Posterior vena cava (tissue), 2 donors: ENCODE data around the gene PIP4K2C. TPM values are rescaled to one million over a fixed set of nuclear protein-coding genes. Genes with fewer than 3 reads are reported as not detected.
"Not testable (repeated sequence)": the region's sequence is repeated elsewhere in the genome, so short reads cannot be mapped to it uniquely, and the experiment has no call there.

Experiments used
- DNase-seq: peaks from one replicate; pipeline ENCODE4 v3.0.0-alpha.2; 2020; ENCODE audit warnings: low spot score
- intact Hi-C, 2 donors: fragments of 100-400 bp; cut with DNase I; formaldehyde crosslinking; loops; one replicate each; pipeline versions ENCODE4 v1.14.1 to v1.14.2; 2022 to 2023
- total RNA-seq, 2 donors: library from RNA; stranded (reverse); fragmentation: NEBNext Ultra II Directional; extraction: Animal tissue kit (Norgen Biotek cat#: 25700); gene quantifications; one replicate each; pipeline ENCODE4 v1.2.1, GENCODE V29; 2021
- donor health status: DM: yes; HTN: yes; CAD: no.
- donor health status: DM: yes; HTN: yes; CAD: no.

PIP4K2C gene
- total RNA-seq, 2 donors from 2014 or later: 26.0 to 27.4 TPM

DNA sequence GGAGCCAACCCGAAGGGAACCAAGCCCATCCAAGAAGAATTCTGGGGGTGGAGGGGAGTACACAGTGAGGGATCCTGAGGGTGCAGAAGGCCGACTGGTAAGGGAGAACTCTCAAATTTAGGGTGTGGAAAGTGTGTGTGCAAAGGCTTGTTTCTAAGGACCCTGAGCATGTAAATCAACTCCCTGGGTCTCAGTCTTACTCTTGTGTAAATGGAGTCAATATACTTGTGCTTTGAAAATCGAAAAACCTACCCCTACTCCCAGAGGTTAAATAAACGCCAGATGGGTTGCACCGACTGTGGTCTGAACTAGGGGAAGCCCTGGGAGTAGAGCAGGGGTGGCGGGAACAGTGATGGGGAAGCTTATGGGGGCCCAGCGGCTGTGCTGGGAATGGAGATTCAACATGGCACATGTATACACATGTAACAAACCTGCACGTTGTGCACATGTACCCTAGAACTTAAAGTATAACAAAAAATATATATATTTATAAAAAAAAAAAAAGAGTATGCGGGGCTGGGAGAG lies 36.0 kb downstream of the PIP4K2C start:
- no peak for DNase-seq
- intact Hi-C loops: no loop called here

DNA sequence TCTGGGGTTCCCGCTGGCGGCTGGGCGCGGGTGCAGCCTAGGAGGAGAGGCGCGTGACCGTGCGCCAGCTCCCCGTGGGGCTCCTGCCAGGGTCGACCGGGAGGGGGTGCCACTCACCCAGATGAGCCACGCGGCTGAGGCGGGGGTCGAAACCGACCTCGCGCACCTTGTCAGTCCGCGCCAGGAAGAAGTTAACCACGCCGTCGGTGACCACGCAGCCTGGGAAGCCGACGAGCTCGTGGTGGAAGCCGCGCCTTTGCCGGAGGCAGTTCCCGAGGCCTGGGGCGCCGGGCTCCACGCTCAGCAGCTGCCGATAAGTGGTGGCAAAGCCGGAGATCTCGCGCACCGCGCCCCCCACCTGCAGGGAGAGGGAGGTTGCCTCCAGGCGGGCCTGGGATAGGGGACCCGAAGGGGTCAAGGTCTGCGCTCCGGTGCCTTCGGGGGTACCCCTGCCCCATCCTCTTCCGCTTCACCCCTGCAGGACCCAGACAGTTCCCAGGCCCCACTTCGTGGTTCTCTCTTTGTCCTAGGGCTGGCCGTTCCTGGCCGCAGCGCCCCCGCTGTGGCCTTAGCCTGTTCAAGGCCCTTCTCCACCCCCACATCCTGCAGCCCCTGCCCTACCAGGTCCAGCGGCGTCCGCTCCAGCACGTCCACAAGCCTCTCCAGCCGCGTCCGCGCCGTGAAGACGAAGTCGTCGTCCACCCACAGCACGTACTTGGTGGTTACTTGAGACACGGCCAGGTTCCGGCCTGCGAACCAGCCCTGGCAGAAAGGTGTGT lies 36.7 kb downstream of the PIP4K2C start:
- intact Hi-C loops: no loop called here
- no peak for DNase-seq

DNA sequence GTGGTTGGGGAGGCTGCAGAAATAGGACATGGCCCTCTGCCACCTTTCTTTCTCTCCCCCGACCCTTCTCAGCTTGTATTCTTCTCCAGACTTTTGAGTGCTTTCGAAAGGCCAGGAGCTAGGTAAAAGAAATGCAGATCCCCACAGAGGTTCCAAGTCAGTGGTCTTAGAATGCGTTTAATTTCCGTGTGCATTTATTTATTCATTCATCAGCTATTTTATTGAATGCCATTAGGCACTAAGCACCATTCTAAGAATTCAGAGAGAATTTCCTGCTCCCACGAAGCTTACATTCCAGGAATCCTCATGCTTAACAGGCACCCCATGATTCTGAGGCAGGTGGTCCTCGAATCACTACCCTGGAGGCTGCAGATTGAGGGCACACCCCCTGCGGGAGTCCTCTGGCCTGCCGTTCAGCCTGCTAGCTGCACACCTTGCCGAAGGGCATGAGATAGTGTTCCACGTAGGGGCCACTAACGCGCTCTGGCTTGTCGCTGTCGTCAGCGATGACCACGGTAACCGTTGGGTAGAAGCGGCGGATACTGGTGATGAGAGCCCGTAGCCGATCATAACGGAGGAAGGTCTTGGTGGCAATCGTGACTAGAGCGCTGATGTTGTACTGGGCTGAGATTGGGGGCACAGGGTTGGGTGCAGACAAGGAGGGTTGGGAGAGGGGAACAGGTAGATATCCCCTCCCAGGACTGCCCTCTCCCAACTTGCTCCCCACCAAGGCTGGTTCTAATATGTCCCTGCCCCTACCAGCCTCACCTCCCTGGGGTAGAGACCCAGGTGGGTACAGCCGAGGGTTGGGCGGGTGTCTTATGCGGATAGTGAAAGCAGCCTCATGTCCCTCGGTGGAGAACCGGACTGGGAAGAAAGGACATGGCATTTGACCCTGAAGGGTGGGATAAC lies 37.5 kb downstream of the PIP4K2C start:
- DNase-seq: no peak
- intact Hi-C loops: no loop called here

DNA sequence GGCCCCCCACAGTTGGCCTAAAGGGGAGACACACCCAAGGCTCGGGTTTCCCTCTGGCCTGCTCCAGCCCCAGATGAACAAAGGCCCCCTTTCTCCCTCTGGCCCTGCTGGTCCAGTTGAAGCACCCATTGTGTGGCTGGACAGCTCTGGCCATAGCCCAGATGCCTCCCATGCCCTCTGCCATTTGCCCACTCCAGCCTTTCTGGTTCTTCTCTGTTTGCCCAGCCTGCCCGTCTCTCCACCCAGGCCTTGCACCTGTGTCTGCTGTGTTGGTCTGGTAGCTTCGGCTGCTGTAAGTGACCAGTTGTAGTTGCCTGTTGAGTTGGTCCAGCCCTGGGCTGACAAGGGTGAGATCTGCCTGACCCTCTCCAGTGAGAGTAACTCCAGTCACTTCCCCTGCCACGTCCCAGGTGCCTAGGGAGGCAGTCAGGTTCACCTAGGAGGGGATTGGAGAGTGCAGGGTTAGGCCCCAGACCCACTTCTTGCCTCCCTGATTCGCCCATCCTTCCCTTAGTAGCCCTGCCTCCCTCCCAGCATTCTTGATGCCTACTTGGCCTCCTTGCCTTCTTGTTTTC lies 39.0 kb downstream of the PIP4K2C start:
- DNase-seq: no peak
- intact Hi-C loops: loop anchor here in 1 of 2 donors (5.0 kb wide), 1 partner anchor 43 kb away; no protein-coding TSS in a partner anchor

DNA sequence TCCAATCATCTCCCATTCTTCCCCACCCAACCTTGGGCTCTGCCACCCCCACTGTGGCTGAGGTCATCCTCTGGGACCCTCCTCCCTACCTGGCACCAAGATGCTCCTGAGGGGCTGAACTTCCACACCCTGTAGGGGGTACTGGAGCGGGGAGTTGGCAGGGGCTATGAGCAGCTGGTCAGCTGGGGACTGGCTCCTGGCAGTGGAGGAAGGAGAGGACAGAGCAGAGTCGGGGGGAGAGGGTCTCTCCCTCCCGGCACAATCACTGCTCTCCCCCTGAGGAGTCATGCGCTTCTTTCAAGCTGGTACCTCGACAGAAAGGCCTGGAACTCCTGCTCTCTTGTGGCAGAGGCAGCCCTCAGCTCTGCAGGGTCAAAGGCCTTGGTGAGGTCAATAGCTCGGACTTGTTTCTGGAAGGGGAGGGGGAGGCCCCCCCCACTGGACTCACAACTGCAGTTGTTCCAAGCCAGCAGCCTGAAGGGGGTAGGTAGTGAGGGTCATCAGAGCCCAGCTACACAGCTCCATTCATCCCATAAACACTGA lies 40.0 kb downstream of the PIP4K2C start:
- DNase-seq: no peak

DNA sequence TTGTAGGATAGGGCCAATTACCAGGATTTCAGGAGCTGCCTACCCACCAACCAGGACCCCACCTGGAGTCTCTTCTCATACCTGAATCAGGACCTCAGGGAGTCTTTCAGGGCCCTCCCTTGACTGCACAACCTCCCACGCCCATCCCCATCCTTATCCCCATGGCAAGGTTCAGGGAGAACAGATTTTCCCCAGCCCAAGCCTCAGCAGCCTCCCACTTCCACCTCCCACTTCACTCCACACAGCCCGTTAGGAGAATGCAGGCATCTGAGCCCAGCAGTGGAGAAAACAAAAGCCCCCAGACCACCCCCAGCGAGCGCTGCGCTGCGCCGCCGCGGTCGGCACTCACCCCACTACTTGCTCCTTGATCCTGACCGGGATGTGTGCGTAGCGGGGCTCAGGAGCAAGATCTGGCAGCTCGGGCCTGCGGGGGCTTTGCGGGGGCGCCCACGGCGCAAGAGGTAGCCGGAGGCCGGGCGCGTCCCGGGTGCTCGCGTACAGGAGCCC lies 40.6 kb downstream of the PIP4K2C start:
- intact Hi-C loops: loop anchor here in 1 of 2 donors (5.0 kb wide), 1 partner anchor 44 kb away; no protein-coding TSS in a partner anchor
- no peak for DNase-seq

More for the DNA sequence above, 40.0 kb downstream of the PIP4K2C start:
- intact Hi-C loops: loop anchor here in 1 of 2 donors (5.0 kb wide), 1 partner anchor 44 kb away; no protein-coding TSS in a partner anchor

DNA sequence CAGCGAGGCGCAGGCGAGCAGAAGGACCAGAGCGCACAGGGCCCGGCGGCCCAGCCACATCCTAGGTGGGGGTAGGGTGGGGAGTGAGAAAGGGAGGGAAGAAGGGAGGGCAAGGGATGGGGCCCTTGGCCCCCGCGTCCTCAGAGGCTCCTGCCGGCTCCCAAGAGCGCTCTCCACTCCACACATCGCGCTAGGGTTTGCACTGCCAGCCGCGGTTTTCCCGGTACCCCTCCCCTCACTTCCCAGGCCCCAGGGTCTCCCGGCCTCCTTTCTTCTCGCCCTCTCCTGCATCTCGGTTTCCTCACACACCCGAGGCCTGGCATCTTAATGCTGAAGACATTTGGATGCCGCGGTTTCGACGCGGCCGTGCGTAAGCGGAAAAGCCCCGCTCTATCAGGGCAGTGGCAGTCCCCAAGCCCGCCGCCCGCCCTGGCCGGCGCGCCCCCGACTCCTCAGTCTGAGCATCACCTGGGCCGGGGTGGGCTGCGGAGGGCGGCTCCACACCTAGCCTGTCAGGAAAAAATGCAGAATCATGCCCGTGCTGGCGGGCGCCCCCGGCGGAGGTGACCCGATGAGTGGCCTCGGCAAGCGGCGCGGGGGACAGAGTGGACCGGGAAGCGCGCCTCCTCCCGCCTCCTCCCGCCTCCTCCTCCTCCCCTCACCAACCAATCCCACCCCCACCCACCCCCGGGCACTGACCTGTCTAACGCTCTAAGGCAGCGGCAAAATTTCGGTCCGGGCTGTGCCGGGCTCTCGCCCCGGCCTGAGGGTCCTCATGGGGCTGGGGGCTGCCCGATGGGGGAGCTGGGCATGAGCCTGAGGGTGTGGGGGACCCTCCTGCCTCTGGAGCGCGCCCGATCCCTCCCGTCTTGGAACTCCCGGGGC lies 41.3 kb downstream of the PIP4K2C start:
- DNase-seq: no peak
- intact Hi-C loops: loop anchor here in 1 of 2 donors (5.0 kb wide), 1 partner anchor 45 kb away; no protein-coding TSS in a partner anchor

DNA sequence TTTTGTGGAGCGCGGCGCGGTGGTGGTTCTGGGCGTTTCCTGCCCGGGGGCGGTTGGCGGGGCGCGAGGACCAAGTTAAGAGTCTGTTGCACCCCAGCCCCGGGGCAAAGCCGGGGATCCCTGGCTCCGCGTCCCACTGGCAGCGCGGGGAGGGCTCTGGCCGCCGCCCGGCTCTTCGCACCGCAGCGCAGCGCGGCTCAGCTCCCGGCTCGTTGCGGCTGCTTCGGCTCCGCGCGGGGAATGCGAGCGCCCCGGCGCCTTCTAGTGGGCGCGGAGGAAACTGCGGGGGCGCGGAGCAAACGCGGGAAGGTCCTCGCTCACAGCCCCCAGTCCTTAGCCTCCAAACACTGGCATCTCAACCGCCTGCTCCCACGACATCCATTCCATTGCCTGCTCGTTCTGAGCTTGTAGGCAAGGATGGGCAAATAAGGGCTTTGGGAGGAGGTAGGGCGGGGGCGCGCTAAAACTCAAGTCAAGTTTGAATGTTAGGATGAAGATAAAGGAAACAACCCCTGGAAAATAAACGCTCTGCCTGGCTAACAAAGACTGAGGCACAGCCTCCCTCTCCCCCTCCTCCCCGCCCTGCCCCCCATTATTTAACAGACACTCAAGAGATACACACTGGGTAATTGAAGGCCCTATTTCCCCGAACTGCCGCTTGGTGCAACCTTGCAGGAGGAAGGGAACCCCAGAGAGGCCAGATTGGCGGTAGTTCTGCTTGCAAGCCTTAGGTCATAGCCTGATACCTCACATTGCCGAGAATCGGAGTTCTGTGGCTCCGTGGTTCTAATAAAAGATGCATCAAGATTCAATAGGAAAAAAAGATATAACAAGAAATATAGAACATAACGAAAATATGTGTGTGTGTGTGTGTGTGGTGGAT lies 42.2 kb downstream of the PIP4K2C start, which contains the start of gene B4GALNT1:
Gene B4GALNT1, minus strand, starts transcription at position 244 of the 883 bp plus-strand sequence. CDS start 1,069 bp downstream, outside the sequence.
- intact Hi-C loops: loop anchor here in 1 of 2 donors (5.0 kb wide), 1 partner anchor 46 kb away; no protein-coding TSS in a partner anchor
- DNase-seq: no peak

DNA sequence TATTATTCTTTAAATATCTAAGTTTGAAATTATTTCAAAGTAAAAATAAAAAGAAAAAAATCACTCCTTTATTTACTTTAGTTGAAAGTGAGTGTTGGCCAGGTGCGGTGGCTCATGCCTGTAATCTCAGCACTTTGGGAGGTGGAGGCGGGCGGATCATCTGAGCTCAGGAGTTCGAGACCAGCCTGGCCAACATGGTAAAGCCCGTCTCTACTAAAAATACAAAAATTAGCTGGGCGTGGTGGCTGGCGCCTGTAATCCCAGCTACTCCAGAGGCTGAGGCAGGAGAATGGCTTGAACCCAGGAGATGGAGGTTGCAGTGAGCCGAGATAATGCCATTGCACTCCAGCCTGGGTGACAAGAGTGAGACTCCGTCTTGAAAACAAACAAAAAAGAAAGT lies 45.7 kb downstream of the PIP4K2C start:
- intact Hi-C loops, DNase-seq: not testable (repeated sequence)

DNA sequence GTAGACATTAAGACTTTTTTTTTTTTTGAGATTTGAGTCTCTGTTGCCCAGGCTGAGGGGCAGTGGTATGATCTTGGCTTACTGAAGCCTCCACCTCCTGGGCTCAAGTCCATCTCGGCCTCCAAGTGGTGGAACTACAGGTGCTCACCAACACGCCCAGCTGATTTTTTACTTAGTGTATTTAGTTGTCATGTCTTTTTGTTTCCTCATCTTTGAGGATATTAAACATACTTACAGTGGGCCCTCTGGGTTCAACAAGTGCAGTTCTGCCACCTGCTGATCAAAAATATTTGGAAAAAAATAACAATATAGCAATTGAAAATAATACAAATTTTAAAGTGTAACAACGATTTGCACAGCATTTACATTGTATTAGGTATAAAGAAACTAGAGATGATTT lies 46.4 kb downstream of the PIP4K2C start:
- DNase-seq: no peak
- intact Hi-C loops: no loop called here

DNA sequence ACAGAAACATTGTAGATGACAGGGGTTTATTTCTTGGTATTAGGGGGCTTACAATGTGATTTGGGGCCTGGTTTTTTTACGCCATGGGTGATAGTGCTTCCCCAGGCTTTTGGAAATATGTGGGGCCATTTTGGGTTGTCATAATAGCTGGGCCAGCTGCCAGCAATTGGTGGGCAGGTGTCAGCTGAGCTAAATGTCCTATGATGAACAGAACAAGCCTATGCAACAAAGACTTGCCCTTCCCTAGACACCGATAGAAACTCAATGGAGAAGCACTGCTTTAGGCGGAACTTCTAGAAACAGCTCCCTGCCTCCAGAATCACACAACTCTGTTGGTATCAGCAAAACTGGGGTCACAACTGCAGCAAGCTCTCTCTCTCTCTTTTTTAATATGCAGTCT lies 47.1 kb downstream of the PIP4K2C start:
- intact Hi-C loops: no loop called here
- no peak for DNase-seq

DNA sequence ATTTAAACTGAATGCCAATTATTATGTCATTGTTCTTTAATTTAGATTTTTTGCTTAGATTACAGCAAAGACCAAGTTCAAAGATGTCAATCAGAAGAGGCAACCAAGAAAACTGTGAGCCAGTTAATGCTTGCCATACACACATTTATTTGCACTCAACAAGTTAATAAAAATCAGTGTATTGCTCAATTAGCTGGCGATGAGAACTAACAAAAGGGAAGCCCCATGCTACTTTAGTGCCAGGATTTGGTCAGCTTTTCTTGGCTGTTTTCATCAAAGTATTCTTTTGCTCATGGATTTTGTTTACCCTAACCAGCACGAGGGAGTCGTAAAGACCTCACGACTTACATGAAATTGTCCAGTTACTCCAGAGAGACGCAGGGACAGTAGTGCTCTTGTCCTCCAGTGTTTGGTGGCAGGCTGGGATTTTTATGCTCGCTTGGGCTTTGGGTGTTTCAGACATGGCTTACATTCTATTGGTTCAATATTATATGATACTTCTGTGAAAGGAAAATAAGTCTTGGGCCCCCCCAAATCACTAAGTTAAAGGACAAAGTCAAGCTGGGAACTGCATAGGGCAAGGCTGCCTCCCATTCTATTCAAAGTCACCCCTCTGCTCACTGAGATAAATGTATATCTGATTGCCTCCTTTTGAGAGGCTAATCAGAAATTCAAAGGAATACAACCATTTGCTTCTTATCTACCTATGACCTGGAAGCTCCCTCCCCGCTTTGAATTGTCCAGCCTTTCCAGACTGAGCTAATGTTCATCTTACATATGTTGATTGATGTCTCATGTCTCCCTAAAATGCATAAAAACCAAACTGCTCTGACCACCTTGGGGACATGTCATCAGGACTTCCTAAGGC lies 49.4 kb downstream of the PIP4K2C start:
- DNase-seq: no peak

DNA sequence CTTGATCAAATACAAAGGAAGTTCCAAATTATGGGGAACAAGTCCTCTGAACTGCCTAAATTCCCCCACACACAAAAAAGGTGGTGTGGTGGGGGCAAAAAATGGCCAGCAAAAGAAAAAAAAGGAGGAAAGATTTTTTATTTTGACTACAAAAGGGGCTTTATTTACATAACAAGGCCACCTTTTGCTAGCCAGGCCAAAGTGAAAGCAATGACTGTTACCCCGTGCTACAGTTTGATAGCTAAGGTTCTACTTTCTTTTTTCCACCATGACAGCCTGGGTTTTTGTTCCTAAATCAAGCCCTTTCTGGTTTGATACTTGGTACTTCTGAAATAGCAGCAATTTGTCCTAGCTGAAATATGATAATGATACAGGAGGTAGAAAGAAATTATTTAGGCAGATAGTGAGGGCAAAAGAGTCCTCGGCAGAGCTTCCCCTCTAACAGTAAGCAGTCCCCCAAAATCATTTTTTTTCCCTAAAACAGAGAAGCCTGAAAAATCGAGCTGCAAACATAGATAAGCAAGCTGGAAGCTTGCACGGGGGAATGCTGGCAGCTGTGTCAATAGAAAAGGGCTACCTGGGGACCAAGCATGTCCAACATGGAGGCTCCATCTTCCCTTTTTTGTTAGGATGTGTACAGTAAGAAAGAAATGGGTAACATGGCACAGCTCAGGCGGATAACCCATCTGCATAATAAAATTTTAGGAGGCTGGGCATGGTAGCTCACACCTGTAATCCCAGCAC lies 50.9 kb downstream of the PIP4K2C start:
- intact Hi-C loops: no loop called here
- no peak for DNase-seq

More for the DNA sequence above, 49.4 kb downstream of the PIP4K2C start:
- intact Hi-C loops: no loop called here

DNA sequence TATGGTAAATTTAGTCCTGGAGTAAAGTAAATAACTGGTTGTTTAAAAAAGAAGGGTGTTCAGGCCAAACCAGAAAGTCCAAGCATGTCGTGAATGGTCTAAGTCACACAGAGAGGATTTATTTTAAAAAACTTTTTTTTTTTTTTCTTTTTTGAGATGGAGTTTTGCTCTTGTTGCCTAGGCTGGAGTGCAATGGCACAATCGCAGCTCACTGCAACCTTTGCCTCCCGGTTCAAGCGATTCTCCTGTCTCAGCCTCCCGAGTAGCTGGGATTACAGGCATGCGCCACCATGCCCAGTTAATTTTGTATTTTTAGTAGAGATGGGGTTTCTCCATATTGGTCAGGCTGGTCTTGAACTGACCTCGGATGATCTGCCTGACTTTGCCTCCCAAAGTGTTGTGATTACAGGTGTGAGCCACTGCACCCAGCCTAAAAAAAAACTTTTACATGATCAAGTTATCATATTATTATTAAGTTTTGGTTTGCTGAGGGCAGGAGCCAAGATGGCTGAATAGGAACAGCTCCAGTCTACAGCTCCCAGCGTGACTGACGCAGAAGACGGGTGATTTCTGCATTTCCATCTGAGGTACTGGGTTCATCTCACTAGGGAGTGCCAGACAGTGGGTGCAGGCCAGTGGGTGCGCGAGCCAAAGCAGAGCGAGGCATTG lies 55.1 kb downstream of the PIP4K2C start:
- DNase-seq, intact Hi-C loops: not testable (repeated sequence)

DNA sequence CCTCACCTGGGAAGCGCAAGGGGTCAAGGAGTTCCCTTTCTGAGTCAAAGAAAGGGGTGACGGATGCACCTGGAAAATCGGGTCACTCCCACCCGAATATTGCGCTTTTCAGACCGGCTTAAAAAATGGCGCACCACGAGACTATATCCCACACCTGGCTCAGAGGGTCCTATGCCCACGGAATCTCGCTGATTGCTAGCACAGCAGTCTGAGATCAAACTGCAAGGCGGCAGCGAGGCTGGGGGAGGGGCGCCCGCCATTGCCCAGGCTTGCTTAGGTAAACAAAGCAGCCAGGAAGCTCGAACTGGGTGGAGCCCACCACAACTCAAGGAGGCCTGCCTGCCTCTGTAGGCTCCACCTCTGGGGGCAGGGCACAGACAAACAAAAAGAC lies 55.7 kb downstream of the PIP4K2C start:
- DNase-seq, intact Hi-C loops: not testable (repeated sequence)
